CD8-positive, alpha-beta memory T cell (primary cell): ENCODE measurements around the gene HOXA7. TPM values are rescaled to one million over a fixed set of nuclear protein-coding genes. Genes with fewer than 3 reads are reported as not detected.

Experiments used
- CTCF ChIA-PET: fragments of 350-600 bp; sonication (Branson Sonifier 250); formaldehyde crosslinking; loops from one replicate; lab custom pipeline; 2021; ENCODE audit warnings: antibody characterized with exemption; lab: Charles Lee
- POLR2A ChIA-PET: fragments of 350-600 bp; sonication (Branson Sonifier 250); formaldehyde crosslinking; loops from one replicate; lab custom pipeline; 2021; ENCODE audit warnings: antibody characterized with exemption; lab: Charles Lee
- DNase-seq, 5 donors: peaks; one replicate each; pipeline versions ENCODE4 v3.0.0 to v3.0.0-alpha.2; 2020 to 2022; ENCODE audit warnings: mixed read lengths in 1 of 5
- H3K27ac ChIP-seq: one replicate; pipeline ENCODE4 v1.7.0; 2013; ENCODE audit warnings: low read depth, mild to moderate bottlenecking, low read length, moderate library complexity
- H3K27me3 ChIP-seq: 2 replicates; pipeline ENCODE4 v1.7.0; 2013; ENCODE audit warnings: low read length, mild to moderate bottlenecking; ENCODE audit not compliant: insufficient read depth, poor library complexity, severe bottlenecking
- H3K36me3 ChIP-seq: 2 replicates; pipeline ENCODE4 v1.7.0; 2013; ENCODE audit warnings: mild to moderate bottlenecking, low read length, moderate library complexity; ENCODE audit not compliant: insufficient read depth
- H3K4me1 ChIP-seq: 2 replicates; pipeline ENCODE4 v1.7.0; 2013; ENCODE audit warnings: mild to moderate bottlenecking, low read length, moderate library complexity; ENCODE audit not compliant: insufficient read depth
- H3K4me3 ChIP-seq: 2 replicates; pipeline ENCODE4 v1.7.0; 2013; ENCODE audit warnings: mild to moderate bottlenecking, low read length
- H3K9me3 ChIP-seq: 2 replicates; pipeline ENCODE4 v1.7.0; 2013; ENCODE audit warnings: mild to moderate bottlenecking, low read length
- H3K27ac Mint-ChIP-seq, 8 donors: one replicate each; pipeline ENCODE4 v1.8.0; 2020 to 2021; ENCODE audit warnings: mixed read lengths in 8 of 8, mild to moderate bottlenecking in 6 of 8, inconsistent platforms in 3 of 8, moderate library complexity in 3 of 8
- H3K27me3 Mint-ChIP-seq, 2 donors: one replicate each; pipeline ENCODE4 v1.8.0; 2020 to 2021; ENCODE audit warnings: mixed read lengths in 2 of 2, mild to moderate bottlenecking in 1 of 2, moderate library complexity in 1 of 2
- H3K36me3 Mint-ChIP-seq, 3 donors: one replicate each; pipeline ENCODE4 v1.8.0; 2020 to 2021; ENCODE audit warnings: mixed read lengths in 3 of 3, inconsistent platforms in 1 of 3, mild to moderate bottlenecking in 1 of 3
- H3K4me1 Mint-ChIP-seq, 3 donors: one replicate each; pipeline ENCODE4 v1.8.0; 2020 to 2021; ENCODE audit warnings: mixed read lengths in 3 of 3, inconsistent platforms in 1 of 3, mild to moderate bottlenecking in 1 of 3
- H3K4me3 Mint-ChIP-seq, 7 donors: one replicate each; pipeline ENCODE4 v1.8.0; 2020 to 2021; ENCODE audit warnings: mixed read lengths in 7 of 7, mild to moderate bottlenecking in 6 of 7, moderate library complexity in 4 of 7, inconsistent platforms in 2 of 7
- H3K9me3 Mint-ChIP-seq, 5 donors: one replicate each; pipeline ENCODE4 v1.8.0; 2020 to 2022; ENCODE audit warnings: mixed read lengths in 5 of 5, mild to moderate bottlenecking in 3 of 5, moderate library complexity in 2 of 5, inconsistent platforms in 1 of 5
- polyA plus RNA-seq: library from polyadenylated mRNA; unstranded; fragments of 300-500 nt; fragmentation: Illumina TruSeq; gene quantifications from one replicate; pipeline ENCODE4 v1.2.3, GENCODE V29; 2021
- total RNA-seq, 2 experiments: library from RNA; stranded (reverse); gene quantifications; one replicate each; pipeline ENCODE4 v1.2.3, GENCODE V29; 2021

The HOXA7 gene
- total and polyA plus RNA-seq, 3 experiments from 2014 or later: not detected

DNA sequence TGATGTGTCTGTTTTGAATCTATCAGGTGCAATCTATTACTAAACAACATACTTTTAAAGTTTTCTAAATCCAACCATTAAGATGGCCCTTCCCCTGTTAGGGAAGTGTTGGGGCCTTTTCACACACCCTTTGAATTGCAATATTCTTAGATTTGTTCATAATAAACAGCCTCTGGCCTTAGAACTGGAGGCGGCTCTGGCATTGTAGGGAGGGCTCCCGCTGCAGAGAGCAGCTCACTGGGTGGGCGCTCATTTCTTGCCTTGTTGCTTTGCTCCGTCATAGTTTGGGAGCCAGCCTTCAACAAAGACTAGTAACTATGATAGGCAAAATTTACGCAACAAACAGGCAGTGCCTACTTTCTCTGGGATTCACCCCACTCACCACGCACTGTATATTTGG lies 21.9 kb upstream of the HOXA7 start:
- Mint-ChIP-seq H3K4me1 (peaks cover 8 to 18% (median 10%) of the 10 kb centered on the region in 3 donors), H3K9me3 (peaks cover 0 to 2% (median 0%) of the 10 kb centered on the region in 5 donors), H3K27me3 (peaks cover 57 to 77% of the 10 kb centered on the region in 2 donors), H3K4me3 (no peak overlapping the region), H3K36me3 (no peaks in the 10 kb centered on the region), H3K27ac (peak overlapping the region in 1 of 8 donors; percentile 23)
- no peak overlapping the region for H3K27ac ChIP-seq
- no peak overlapping the region for H3K4me3 ChIP-seq
- no peaks in the 10 kb centered on the region for H3K36me3 ChIP-seq
- H3K27me3 ChIP-seq: peaks cover 48% of the 10 kb centered on the region
- DNase-seq: no peak
- H3K4me1 ChIP-seq: peaks cover 15% of the 10 kb centered on the region
- H3K9me3 ChIP-seq: no peaks in the 10 kb centered on the region
- POLR2A ChIA-PET: no interaction called here
- CTCF ChIA-PET: interaction anchor here (0.9 to 5.2 kb wide), 10 partner anchors 9 to 496 kb away, joined by 3 to 31 read pairs (median 6); no protein-coding TSS in a partner anchor

DNA sequence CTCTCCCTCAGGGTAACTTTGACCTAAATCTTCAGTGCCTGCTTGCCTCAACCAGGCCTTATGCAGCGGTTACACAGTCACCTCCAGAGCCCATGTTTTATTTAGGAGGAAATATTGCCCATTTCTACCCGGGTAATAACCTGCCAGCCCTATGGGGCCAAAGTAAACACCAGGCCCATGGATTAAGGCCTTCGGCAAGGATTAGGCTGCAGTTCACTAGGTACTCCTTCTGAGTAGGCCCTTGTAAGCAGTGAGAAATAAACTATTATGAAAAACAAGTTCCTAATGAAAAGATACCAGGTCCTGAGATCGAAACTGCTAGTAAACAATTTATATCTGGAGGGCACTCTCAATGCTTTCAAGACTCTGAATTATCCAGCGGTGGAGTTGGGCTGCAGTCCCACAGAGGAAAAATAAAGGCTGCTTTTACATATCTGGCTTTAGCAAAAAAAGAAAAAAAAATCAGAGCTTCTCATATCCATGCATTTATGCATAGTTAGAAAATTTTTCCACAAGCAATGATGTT lies 21.4 kb upstream of the HOXA7 start:
- peaks cover 48% of the 10 kb centered on the region for H3K27me3 ChIP-seq

GRCh38 chr7:27176962-27177794 lies 20.7 kb upstream of the HOXA7 start:
- H3K27me3 ChIP-seq: peaks cover 48% of the 10 kb centered on the region
- Mint-ChIP-seq H3K27me3 (peaks cover 53 to 72% of the 10 kb centered on the region in 2 donors), H3K4me1 (peaks cover 12 to 19% (median 12%) of the 10 kb centered on the region in 3 donors), H3K4me3 (peak overlapping the region in 1 of 7 donors; percentile 62), H3K27ac (peak overlapping the region in 1 of 8 donors; percentile 23), H3K9me3 (peaks cover 0 to 6% (median 0%) of the 10 kb centered on the region in 5 donors), H3K36me3 (no peaks in the 10 kb centered on the region)
- no peak overlapping the region for H3K27ac ChIP-seq
- no peak overlapping the region for H3K4me3 ChIP-seq
- H3K4me1 ChIP-seq: peaks cover 22% of the 10 kb centered on the region
- DNase-seq: peak in 1 of 5 donors; percentile 13
- ChIA-PET POLR2A (no interaction called here), CTCF (interaction anchor here (1.2 to 5.2 kb wide), 4 partner anchors 10 to 495 kb away, joined by 4 to 31 read pairs (median 7); no protein-coding TSS in a partner anchor)
- H3K36me3 ChIP-seq: no peaks in the 10 kb centered on the region
- H3K9me3 ChIP-seq: no peaks in the 10 kb centered on the region

More for the DNA sequence above, 21.4 kb upstream of the HOXA7 start:
- H3K9me3 Mint-ChIP-seq: peaks cover 0 to 2% (median 0%) of the 10 kb centered on the region in 5 donors
- H3K9me3 ChIP-seq: no peaks in the 10 kb centered on the region
- no peaks in the 10 kb centered on the region for H3K36me3 Mint-ChIP-seq
- H3K36me3 ChIP-seq: no peaks in the 10 kb centered on the region
- H3K27ac Mint-ChIP-seq: peak overlapping the region in 1 of 8 donors; percentile 23
- H3K4me1 ChIP-seq: peaks cover 15% of the 10 kb centered on the region
- H3K4me3 ChIP-seq: no peak overlapping the region
- DNase-seq: no peak
- CTCF ChIA-PET: interaction anchor here (1.2 to 5.2 kb wide), 6 partner anchors 10 to 327 kb away, joined by 3 to 31 read pairs (median 6); no protein-coding TSS in a partner anchor
- H3K4me3 Mint-ChIP-seq: peak overlapping the region in 1 of 7 donors; percentile 62
- POLR2A ChIA-PET: no interaction called here
- peaks cover 54 to 72% of the 10 kb centered on the region in 2 donors for H3K27me3 Mint-ChIP-seq
- peaks cover 8 to 16% (median 10%) of the 10 kb centered on the region in 3 donors for H3K4me1 Mint-ChIP-seq
- H3K27ac ChIP-seq: no peak overlapping the region

DNA sequence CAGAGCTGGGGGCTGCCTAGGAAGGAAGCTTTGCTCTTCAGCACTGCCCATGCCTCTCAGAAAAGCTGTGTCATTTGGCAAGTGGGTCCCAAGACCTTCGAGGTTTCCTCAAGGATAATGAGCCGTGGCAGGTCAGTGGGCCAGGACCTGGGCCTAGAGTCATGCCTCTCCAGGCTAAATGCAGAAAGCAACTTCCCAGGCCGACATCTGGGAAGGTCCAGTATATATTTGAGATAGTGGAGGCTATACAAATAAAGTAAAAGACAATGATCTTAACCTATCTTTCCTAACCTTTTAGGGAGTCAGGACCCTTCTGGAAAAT lies 20.0 kb upstream of the HOXA7 start:
- H3K4me3 ChIP-seq: no peak overlapping the region
- DNase-seq: peak in 1 of 5 donors; percentile 18
- peaks cover 29% of the 10 kb centered on the region for H3K4me1 ChIP-seq
- Mint-ChIP-seq H3K9me3 (peaks cover 0 to 11% (median 3%) of the 10 kb centered on the region in 5 donors), H3K4me3 (peak overlapping the region in 1 of 7 donors; percentile 34), H3K27me3 (peaks cover 58 to 75% of the 10 kb centered on the region in 2 donors), H3K36me3 (no peaks in the 10 kb centered on the region), H3K4me1 (peaks cover 19 to 26% (median 19%) of the 10 kb centered on the region in 3 donors), H3K27ac (peak overlapping the region in 1 of 8 donors; percentile 23)
- no peaks in the 10 kb centered on the region for H3K9me3 ChIP-seq
- no peaks in the 10 kb centered on the region for H3K36me3 ChIP-seq
- peaks cover 50% of the 10 kb centered on the region for H3K27me3 ChIP-seq
- ChIA-PET POLR2A (no interaction called here), CTCF (interaction anchor here (1.0 to 5.2 kb wide), 5 partner anchors 10 to 494 kb away, joined by 3 to 31 read pairs (median 4); no protein-coding TSS in a partner anchor)
- no peak overlapping the region for H3K27ac ChIP-seq

GRCh38 chr7:27175626-27176523 lies 19.4 kb upstream of the HOXA7 start:
- DNase-seq: peak in 1 of 5 donors; percentile 24
- Mint-ChIP-seq H3K9me3 (peaks cover 0 to 11% (median 3%) of the 10 kb centered on the region in 5 donors), H3K27me3 (peaks cover 61 to 75% of the 10 kb centered on the region in 2 donors), H3K4me1 (peaks cover 20 to 27% (median 22%) of the 10 kb centered on the region in 3 donors), H3K27ac (no peak overlapping the region), H3K36me3 (no peaks in the 10 kb centered on the region), H3K4me3 (peak overlapping the region in 1 of 7 donors; percentile 54)
- no peak overlapping the region for H3K4me3 ChIP-seq
- H3K4me1 ChIP-seq: peaks cover 29% of the 10 kb centered on the region
- H3K27ac ChIP-seq: no peak overlapping the region
- H3K9me3 ChIP-seq: no peaks in the 10 kb centered on the region
- no peaks in the 10 kb centered on the region for H3K36me3 ChIP-seq
- H3K27me3 ChIP-seq: peaks cover 56% of the 10 kb centered on the region
- CTCF ChIA-PET: interaction anchor here (1.0 to 5.2 kb wide), 7 partner anchors 9 to 493 kb away, joined by 3 to 31 read pairs (median 4); no protein-coding TSS in a partner anchor
- POLR2A ChIA-PET: no interaction called here

DNA sequence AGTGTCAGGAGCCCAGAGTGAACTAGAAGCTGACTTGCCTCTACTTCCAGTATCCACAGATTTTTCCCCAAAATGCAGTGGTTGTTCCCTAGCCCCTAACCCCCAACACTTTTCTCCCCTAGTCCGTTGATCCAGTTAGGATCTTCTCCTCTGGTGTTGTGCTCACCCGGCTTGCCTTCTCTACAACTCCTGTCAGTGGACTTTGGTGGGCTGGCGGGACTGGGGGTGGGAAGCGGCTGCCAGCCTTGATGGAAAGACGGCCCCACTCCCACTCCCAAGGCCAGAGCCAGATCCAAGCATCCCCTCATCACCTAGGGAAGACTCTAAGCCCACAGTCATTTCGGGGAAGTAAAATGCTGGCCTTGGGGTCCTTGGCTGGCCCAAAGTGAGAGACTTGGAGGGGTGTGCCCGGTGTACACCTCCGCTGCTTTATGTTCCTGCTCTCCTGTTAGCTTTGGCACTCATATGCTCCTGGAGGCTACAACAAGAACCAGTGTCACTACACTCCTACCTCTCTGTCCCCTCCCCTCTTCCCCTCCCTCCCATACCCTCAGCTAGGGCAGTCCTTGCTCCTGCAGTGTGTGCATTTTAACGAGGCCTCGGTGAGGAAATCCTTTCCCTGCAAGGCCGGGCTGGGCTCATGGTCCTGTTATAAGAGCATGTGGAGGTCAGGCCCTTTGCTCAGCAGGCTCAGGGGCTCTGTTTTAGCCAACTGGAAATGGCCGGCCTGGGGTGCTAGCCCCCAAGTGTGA lies 18.6 kb upstream of the HOXA7 start:
- ChIA-PET POLR2A (no interaction called here), CTCF (interaction anchor here (0.8 to 5.2 kb wide), 6 partner anchors 9 to 24 kb away, joined by 3 to 31 read pairs (median 5); no protein-coding TSS in a partner anchor)
- no peaks in the 10 kb centered on the region for H3K36me3 Mint-ChIP-seq
- no peaks in the 10 kb centered on the region for H3K9me3 ChIP-seq
- H3K9me3 Mint-ChIP-seq: peaks cover 0 to 11% (median 3%) of the 10 kb centered on the region in 5 donors
- H3K27ac ChIP-seq: no peak overlapping the region
- peaks cover 65 to 78% of the 10 kb centered on the region in 2 donors for H3K27me3 Mint-ChIP-seq
- H3K4me1 ChIP-seq: peaks cover 32% of the 10 kb centered on the region
- H3K36me3 ChIP-seq: no peaks in the 10 kb centered on the region
- no peak overlapping the region for H3K4me3 ChIP-seq
- peak overlapping the region; percentile 2 to 83 (median 54) for H3K4me3 Mint-ChIP-seq
- peaks cover 64% of the 10 kb centered on the region for H3K27me3 ChIP-seq
- peak overlapping the region in 2 of 8 donors; percentile 33 to 65 for H3K27ac Mint-ChIP-seq
- H3K4me1 Mint-ChIP-seq: peaks cover 20 to 28% (median 22%) of the 10 kb centered on the region in 3 donors
- DNase-seq: peak in 1 of 5 donors; percentile 27
